HT1080 (cell line): ENCODE results near the gene SERINC5. TPM values are rescaled to one million over a fixed set of nuclear protein-coding genes. Genes with fewer than 3 reads are reported as not detected.
A peak's percentile ranks its signal among the peaks of the same experiment; 100 is the strongest.
"Not testable (repeated sequence)": the region's sequence is repeated elsewhere in the genome, so short reads cannot be mapped to it uniquely, and the experiment has no call there.

Experiments used
- DNase-seq: peaks from one replicate; pipeline ENCODE4 v3.0.0-alpha.2; 2015; ENCODE audit warnings: low read depth
- polyA plus RNA-seq, 2 experiments: library from polyadenylated mRNA; depleted of rRNA; stranded (reverse); fragments of >200 nt; gene quantifications; 2 replicates each; pipeline ENCODE4 v1.2.3, GENCODE V29; 2015
- total RNA-seq: library from RNA; depleted of rRNA; stranded (reverse); fragments of >200 nt; shearing (Covaris generic); gene quantifications from 2 replicates; pipeline ENCODE4 v1.2.3, GENCODE V29; 2014; rRNA removed

The SERINC5 gene
- total RNA-seq: 1.9 and 4.4 TPM in 2 replicates
- polyA plus RNA-seq (2015; cell fraction: cytosol; rRNA removed): 7.0 and 8.8 TPM in 2 replicates
- 11.1 and 11.2 TPM in 2 replicates for polyA plus RNA-seq (2015; cell fraction: nucleus; rRNA removed)

- peak; percentile 47 for DNase-seq
Measured at GRCh38 chr5:80255811-80256712, at the start of gene SERINC5. TSS of gene SERINC5 (minus strand) at chr5:80256048. CDS start at chr5:80255922, 126 bp downstream.

GRCh38 chr5:80302636-80303035, 46.8 kb upstream of the SERINC5 start:
- DNase-seq: no peak

GRCh38 chr5:80301342-80301741, 45.5 kb upstream of the SERINC5 start:
- DNase-seq: not testable (repeated sequence)

GRCh38 chr5:80300796-80301195, 44.9 kb upstream of the SERINC5 start:
- DNase-seq: not testable (repeated sequence)

GRCh38 chr5:80300125-80300524, 44.3 kb upstream of the SERINC5 start:
- DNase-seq: no peak

- DNase-seq: no peak
Measured at GRCh38 chr5:80299601-80300000, 43.8 kb upstream of the SERINC5 start.

GRCh38 chr5:80296121-80296520, 40.3 kb upstream of the SERINC5 start:
- DNase-seq: no peak

- DNase-seq: no peak
Measured at GRCh38 chr5:80291761-80292160, 35.9 kb upstream of the SERINC5 start.

GRCh38 chr5:80289320-80289719, 33.5 kb upstream of the SERINC5 start:
- no peak for DNase-seq

GRCh38 chr5:80288177-80288576, 32.3 kb upstream of the SERINC5 start:
- no peak for DNase-seq

GRCh38 chr5:80284720-80285119, 28.9 kb upstream of the SERINC5 start:
- DNase-seq: peak; percentile 20

GRCh38 chr5:80283360-80283759, 27.5 kb upstream of the SERINC5 start:
- DNase-seq: no peak

GRCh38 chr5:80282054-80282453, 26.2 kb upstream of the SERINC5 start:
- no peak for DNase-seq

- no peak for DNase-seq
Measured at GRCh38 chr5:80277191-80277590, 21.3 kb upstream of the SERINC5 start.

- DNase-seq: no peak
Measured at GRCh38 chr5:80276186-80276585, 20.3 kb upstream of the SERINC5 start.

- peak; percentile 17 for DNase-seq
Measured at GRCh38 chr5:80275347-80275746, 19.5 kb upstream of the SERINC5 start.

GRCh38 chr5:80270543-80270942, 14.7 kb upstream of the SERINC5 start:
- DNase-seq: not testable (repeated sequence)

- DNase-seq: no peak
Measured at GRCh38 chr5:80269991-80270438, 14.2 kb upstream of the SERINC5 start.

GRCh38 chr5:80268916-80269315, 13.1 kb upstream of the SERINC5 start:
- DNase-seq: no peak

- DNase-seq: no peak
Measured at GRCh38 chr5:80266566-80266965, 10.7 kb upstream of the SERINC5 start.

GRCh38 chr5:80260461-80260860, 4.6 kb upstream of the SERINC5 start:
- DNase-seq: no peak

- DNase-seq: no peak
Measured at GRCh38 chr5:80259511-80260203, 3.8 kb upstream of the SERINC5 start.
